Non-pigmented ciliary epithelial cell (primary cell): ENCODE results near the gene EFCAB13.

Experiments
- DNase-seq: peaks from one replicate; pipeline ENCODE4 v3.0.0-alpha.2; 2010; ENCODE audit warnings: low read depth

Gene EFCAB13, protein sequence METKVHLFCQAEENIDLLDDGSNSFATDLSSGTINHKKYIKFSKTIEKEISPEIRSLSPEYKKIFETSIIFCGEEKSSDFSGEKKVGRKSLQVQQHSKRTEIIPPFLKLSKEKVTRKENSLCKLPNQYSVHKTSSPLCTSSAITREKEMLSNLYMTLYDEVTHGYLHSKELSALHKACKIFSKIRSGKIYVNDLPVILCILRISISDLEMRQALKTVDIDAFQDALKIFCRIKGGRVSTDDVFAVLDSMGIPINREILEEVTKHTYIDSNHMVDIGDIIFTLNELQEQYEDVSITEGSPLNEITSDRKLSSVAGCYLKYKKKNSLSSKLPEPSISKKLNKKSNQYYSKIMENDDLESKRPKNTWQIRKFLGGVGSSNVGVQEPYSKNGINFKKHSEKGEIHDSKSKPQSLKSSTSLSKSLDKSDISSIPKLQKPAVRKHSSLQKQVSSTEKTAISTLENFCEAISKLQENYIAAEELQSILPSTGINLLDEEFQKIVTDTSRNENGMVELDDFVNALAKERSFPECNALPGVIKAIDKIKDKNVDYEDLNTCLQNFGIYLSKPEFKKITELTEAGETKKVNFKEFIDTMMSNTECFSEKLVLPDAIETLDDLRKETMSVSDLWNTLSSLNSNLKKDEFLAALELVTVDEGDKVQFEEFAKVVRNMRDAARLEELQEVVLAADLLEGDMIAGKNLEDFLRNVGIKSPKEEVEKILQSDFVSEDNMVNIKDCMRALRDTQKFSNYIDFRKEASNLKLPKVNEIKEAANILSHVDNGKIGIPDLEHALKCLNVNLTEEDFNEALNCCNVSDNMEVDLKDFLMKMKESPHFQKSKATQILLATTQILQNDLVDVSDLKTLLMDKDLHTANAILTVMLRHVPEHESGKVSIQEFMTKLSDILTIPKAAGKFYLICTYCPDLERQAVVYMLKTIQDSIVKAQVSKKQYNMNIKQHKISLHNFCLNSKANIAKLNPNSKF

DNA sequence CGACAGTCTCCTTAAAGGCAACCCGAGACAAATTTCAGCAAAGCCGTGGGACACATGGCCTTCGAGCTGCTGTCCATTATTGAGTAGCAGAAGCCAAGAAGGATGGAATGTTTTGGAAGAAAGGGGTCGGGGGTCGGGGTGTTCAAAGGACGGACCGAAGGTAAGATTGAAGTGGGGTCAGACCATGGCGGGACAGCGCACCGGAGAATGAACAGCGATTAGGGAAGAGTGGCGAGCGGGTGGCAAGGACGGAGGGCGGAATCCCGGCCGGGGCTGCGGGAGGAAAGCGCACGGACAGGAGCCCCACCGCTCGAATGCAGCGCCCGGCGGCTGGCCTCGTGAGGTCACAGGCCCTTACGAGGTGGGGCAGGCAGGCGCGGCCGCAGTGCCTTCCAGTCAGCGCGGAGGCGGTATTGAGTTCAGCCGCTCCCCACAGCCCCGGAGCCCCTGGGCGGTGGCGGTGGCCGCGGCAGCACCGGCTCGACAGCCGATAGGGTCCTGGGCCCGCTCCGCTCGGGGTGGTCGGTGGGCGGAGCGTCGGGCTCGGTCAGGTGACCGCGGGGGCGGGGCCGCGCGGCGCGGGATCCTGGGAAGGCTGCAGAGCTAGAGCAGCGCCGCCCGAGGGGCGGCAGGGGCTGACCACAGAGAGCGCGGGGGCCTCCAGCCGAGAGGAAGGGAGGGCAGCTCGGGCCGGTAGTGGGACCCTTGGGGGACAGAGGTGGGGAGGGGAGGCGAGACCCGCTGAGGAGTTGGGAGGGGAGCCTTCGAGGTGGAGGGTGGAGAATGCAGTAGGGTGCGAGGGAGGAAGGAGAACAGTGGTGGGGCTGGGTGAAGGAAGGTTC, at the start of gene EFCAB13:
Gene EFCAB13, plus strand, starts transcription at position 574 of the 842 bp plus-strand sequence. CDS start 4,399 bp downstream, outside the sequence.
- DNase-seq = peak; percentile 22

DNA sequence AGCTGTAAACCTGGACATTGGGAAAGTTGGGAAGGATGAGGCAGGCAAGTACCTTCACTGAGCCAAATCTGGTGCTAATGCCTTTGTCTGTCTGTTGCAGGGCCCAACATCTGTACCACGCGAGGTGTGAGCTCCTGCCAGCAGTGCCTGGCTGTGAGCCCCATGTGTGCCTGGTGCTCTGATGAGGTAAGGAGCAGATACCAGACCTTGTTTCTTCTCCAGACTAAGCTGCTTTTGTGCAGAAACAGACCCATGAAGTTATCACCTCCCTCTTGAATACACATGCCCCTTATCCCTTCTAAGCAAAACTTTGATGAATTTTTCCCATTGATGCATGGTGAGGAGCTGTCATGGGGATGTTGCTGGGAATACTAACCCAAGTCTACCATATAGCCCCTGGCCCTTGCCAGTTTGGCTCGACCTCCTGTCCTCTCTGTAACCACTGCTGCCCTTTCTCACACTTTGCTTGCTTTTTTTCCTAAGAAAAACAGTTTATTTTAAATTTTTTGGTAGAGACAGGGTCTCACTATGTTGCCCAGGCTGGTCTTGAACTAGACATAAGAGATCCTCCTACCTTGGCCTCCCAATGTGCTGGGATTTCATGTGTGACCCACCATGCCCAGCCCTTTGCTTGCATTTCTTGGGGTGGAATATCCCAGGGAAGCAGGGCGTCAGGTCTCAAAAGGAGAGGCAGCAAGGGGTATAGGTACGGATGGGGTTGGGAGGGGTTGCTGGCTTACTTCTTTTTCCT, 49.3 kb upstream of the EFCAB13 start:
- DNase-seq = no peak

DNA sequence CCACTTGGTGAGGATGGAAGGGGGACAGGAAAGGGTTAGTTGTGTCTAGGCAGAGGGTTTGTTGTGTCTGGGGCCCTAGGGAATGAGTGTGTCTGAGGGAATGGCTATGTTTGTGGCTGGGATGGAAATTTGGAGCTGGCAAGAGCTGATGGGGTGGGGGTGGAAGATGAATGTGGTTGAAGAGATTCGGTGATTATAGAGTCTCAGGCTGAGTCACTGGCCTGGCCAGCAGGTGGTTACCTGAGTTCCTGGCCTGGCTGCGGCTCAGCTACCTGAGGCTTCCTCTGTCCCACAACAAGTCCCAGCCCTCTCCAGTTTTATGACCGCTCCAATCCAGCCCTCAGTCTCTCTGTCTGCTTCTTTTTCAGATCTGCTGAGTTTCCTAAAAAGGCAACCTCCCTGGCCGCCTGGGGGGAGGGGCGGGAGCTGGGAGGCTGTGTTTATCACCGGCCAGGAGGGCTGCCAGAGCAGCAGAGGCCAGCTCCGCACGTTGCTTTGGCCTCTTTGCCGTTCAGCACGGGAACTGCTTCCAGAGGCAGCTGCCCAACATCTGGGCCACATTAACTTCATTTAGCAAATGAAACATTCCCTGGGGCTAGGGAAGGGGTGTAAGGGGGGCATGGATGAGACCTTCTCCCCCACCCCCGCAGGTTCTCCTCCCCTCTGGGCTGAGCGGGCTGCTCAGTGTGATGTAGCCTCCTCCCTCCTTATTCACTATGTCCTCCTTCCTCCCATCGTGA, 48.3 kb upstream of the EFCAB13 start:
- DNase-seq = peak; percentile 45

DNA sequence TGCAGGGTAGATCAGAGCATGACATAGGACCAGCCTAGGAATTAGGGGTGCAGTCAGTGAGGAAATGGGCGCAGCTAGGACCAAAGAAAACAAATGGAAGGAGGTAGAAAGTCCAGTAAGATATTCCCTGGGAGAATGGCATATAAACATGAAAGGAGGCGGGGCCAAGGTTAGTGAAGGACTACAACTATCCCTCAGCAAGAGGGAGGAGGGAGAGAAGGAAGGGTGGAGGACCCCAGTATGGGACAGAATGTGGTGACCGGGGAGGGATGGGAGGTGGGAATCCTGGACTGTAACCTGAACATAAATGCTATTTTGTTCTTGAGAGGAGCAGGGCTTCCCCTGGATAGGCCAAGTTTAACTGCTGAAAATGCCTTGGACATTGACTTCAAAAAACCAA, 47.3 kb upstream of the EFCAB13 start:
- DNase-seq = no peak

DNA sequence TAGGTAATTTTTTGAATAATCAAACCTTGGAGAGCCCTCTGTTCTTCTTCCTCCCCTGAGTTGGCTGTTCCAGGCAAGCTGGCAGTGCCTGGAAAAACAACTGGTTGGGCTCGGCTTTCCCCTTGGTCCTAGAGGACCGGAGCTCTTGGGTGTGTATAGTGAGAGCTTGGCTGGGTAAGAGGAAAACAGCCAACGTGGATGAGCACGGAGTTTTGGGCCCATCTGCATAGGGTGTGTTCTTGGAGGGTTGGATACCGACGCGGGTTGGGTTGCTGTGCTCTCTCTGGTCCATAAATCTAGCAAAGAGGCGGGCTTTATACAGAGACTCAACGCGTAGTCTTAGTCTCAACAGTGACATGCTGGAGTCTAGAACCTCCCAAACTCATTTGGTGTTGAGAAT, 46.9 kb upstream of the EFCAB13 start:
- DNase-seq = no peak

DNA sequence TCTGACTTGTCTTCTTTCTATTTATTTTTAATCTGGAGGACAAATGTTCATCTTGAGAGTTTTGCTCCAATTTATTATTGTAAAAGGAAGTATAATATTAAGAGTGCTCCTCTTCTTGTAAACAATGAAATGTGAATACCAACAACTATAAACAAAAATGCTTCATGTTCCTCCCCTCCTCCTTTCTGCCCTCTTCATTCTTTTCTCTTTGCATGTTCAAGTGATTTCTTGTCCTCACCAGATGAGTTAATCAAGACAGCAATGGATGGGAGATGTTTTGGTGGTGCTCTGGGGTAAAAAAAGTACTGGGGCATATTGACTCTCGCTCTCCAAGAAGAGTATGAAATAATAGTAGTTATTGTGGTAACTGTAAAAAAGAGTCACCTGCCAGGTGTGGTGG, 45.8 kb upstream of the EFCAB13 start:
- DNase-seq = no peak

DNA sequence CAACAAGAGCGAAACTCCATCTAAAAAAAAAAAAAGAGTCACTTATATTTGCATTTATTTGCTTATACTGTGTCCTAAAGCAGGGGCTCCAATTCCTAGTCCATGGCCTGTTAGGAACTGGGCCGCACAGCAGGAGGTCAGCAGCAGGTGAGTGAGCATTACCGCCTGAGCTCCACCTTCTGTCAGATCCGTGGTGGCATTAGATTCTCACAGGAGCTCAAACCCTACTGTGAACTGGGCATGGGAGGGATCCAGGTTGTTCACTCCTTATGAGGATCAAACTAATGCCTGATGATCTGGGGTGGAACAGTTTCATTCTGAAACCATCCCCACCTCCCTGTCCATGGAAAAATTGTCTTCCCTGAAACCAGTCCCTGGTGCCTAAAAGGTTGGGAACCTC, 45.2 kb upstream of the EFCAB13 start:
- DNase-seq = no peak

DNA sequence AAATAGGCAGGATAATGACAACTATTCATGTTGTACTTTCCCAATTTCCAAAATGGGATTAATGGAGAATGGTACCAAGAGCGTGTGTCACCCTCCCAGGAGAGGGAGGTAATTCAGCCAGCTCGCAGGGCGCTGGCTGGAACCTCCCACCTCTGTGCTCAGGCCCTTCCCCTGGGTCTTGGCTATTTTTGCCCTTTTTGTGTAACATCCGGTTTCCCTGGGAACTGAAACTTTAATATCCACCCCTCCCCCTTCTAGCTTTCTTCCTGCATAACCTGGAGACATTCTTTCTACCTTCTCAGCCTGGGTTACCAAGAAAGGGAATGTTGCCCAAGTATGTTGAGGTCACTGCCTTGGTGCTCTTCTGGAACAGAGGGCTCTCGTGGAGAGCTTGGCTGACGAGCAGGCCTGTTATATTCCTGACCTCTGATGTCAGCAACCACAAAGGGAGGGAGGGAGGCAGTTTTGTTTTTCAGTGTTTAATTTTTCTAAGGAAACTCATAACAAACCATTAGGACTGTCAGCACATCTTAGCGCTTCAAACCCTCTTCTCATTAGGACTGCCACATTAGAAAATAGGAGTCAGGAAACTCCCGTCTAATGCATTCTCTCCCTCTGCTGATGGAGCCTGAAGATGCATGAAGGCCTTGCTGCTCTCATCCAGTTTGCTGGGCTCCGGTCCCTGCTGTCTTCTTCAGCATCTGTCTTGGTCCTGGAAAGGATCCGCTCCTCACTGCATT, 44.5 kb upstream of the EFCAB13 start:
- DNase-seq = peak; percentile 93

DNA sequence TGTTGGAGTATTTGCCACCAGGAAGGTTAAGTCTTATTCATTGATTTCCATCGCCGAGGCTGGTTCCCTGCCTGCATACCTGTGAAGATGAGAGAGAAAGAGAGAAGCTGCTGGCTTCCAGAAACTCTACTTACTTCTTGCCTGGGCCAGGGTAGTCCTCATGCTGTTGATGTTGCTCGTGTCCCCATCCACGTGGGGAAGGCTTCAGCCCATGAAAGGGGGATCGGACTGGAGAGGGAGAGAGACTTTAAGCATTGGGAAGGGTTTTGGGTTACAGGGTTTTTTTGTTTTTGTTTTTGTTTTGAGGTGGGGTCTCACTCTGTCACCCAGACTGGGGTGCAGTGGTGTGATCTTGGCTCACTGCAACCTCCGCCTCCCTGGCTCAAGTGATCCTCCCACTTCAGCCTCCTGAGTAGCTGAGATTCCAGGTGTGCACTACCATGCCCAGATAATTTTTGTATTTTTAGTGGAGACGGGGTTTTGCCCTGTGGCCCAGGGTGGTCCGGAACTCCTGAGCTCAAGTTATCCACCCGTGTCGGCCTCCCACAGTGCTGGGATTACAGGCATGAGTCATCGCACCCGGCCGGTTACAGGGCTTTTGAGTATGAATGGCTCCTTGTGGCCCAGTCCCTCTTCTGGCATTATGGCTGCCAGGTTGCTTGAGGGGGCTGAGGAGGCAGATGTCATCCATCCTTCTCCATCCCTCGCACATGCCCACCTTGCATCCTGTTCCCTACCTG, 43.5 kb upstream of the EFCAB13 start:
- no peak for DNase-seq

DNA sequence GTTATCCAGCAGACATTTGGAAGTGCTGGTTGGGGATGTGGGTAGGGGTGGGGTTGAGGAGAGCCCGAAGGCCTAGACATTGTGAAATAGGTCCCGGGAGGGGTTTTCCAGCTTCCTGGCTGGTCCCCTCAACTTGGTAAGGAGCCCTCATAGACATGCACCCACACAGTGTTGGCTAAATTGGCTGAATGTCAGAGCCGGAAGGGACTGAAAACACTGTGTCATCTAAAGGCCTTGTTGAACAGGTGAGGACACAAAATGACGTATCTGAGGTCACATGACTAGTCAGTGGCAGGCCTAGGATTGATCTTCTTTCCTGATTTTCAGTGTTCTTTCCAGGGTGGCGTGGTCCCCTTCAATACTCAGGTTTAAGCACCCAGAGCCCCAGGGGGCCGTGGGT, 42.5 kb upstream of the EFCAB13 start:
- no peak for DNase-seq

DNA sequence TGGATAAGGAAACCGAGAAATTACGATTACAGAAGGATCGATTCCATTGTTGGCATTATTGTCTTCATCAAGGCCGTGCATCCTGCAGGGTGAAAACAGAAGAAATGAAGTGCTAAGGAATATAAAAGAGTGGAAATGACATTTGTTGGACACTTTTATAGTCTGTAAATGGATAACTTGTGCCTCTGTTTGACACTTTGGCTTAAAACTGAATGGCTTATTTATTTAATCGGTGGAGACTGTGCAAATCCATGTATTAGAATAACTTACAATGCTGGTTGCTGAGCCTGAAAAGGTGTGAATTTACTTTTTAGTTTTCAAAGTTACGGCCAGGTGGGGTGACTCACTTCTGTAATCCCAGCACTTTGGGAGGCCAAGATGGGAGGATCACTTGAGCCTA, 38.8 kb upstream of the EFCAB13 start:
- DNase-seq = no peak

DNA sequence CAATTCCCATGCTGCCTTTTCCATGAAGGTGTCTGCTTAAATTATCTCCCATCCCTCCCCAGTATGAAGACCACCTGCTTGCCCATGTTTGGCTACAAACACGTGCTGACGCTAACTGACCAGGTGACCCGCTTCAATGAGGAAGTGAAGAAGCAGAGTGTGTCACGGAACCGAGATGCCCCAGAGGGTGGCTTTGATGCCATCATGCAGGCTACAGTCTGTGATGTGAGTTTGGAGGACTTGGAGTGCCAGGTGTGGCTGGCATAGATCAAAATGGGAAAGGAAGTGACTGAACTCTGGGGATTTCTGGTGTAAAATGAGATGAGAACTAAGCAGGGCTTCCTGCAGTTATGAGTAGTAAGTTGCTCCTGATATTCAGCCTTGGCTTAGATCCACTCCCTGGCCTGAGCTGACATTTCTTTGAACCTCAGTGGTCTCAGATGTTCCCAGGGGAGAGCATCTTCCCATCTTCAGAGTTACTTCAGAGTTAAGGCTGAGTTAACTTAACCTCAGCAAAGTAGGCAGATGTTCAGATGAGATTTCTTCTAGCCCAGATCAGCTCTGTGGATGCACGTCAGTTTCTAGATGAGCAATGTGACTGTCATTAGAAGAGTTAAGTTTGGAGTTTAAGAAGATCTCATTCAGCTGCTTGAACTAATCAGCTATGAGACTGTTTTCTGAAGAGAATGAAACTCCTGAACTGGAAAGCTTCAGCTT, 37.4 kb upstream of the EFCAB13 start:
- DNase-seq = no peak

DNA sequence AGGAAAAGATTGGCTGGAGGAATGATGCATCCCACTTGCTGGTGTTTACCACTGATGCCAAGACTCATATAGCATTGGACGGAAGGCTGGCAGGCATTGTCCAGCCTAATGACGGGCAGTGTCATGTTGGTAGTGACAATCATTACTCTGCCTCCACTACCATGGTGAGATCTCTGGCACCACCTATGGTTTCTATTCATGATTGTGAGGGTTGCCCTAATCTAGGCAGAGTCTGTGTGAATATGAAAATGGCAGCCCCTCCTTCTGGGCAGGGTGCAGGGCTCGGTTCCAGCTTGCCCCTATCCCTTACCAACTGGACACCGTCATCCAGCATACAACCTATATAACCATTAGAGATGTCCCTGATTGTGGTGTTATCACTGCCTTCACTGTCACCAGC, 36.7 kb upstream of the EFCAB13 start:
- DNase-seq = no peak

DNA sequence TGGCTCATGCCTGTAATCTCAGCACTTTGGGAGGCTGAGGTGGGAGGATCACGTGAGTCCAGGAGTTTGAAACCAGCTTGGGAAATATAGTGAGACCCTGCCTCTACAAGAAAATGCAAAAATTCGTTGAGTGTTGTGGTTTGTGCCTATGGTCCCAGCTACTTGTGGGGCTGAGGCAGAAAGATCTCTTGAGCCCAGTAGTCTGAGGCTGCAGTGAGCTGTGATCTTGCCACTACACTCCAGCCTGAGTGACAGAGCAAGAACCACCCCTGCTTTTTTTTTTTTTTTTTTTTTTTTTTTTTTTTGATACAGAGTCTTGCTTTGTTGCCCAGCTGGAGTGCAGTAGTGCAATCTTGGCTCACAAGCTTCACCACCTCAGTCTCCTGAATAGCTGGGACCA, 36.1 kb upstream of the EFCAB13 start:
- DNase-seq = no peak

DNA sequence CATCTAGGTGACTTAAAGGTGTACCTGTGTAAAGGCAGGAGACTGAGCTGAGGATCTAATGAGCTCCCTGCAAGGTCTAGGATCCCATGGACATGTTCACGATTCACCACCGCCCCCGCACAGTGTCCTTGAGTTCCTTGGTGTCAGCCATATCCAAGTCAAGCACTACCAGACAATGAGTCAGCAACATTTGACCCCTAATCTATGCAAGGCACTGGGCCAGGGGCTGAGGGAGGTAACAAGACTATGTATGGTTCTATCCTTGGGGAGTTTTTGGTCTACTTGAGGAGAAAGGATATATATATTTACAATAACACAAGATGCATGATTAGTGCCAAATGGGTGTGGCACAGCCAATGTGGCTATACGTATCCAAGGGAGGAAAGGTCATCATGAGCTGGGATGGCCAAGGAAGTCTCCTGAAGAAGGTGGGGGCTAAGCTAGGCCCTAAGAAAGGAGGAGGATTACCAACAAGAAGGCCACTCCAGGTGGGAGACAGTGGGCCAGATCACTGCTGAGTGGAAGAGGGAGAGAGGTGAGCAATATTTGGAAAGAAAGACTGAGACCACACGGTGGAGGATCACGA, 35.1 kb upstream of the EFCAB13 start:
- no peak for DNase-seq

DNA sequence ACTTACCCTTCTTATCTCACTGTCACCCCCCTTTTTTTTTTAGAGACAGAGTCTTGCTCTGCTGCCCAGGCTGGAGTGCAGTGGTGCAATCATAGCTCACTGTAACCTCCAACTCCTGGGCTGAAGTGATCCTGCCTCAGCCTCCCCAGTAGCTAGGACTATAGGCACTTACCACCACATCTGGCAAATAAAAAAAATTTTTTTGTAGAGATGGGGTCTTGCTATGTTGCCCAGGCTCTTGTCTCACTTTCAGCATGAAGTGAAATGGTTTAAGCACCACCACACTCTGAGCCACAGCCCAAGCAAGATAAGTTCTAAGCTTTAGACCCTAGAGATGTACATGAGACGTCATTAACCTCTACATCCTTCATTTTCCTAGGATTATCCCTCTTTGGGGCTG, 34.5 kb upstream of the EFCAB13 start:
- DNase-seq = no peak

DNA sequence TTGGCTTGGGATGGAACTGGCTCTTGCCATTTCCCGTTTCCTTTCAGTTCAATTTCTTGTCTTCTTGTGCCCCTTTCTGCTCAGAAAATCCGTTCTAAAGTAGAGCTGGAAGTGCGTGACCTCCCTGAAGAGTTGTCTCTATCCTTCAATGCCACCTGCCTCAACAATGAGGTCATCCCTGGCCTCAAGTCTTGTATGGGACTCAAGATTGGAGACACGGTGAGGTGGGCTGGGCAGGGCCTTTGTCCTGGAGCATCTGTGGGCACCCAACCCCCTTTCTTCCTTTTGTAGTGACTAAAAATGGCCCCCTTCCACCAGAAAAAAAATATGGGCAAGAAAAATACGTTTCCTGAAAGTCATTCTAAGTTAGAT, 32.9 kb upstream of the EFCAB13 start:
- DNase-seq = no peak

DNA sequence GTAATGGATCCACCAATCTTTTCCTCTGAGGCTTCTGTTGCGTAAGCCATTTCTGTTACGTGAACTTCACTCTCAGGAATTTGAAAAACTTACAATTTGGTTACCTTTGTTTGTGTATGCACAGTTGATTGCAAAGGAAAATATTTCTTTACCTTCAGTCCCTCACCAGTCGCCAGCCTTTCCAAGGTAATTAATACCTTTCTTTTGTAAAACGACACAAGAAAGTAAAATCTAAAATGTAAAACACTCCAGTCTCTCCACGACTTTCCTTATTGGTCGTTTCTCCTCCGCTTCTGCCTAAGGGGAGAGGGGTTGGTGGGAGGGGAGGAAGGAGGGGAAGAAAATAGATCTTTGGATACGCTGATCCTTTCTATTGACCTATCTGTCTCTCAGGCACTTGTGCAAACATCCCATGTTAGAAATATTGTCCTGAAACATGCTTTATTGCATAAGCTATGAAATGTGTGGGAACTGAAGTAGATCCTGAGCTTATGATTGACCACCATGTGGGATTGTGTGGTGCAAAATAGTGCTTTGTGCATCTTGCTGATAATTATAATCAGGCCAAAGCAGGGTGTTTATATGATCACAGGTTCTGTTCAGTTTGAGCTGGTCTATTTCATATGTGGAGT, 32.4 kb upstream of the EFCAB13 start:
- DNase-seq = no peak
